ENCODE data around the gene DUSP2.

DUSP2 gene

GRCh38 chr2:96102596-96103186, 42.5 kb downstream of the DUSP2 start:
- no peak for DNase-seq (ENCODE audit: low spot score)

DNA sequence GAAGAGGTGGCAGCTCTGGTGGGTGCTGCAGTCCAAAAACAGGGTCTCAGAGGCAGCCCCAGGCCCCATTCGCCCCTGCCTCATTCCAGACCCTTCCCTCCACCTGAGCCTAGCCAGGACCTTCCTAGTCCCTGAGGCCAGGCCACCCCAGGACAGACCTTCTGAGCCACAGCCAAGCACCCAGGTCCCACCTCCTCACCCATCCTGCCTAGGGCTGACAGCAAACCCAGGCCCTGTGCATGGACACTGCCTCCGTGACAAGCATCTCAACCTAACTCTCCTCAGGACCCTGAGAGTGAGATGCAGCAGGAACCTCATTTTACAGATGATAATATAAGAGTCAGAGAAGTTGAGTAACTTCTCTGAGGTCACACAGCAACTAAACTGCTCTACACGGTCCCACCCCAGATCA, 44.3 kb downstream of the DUSP2 start:
- no peak for DNase-seq (ENCODE audit: low spot score)

DNA sequence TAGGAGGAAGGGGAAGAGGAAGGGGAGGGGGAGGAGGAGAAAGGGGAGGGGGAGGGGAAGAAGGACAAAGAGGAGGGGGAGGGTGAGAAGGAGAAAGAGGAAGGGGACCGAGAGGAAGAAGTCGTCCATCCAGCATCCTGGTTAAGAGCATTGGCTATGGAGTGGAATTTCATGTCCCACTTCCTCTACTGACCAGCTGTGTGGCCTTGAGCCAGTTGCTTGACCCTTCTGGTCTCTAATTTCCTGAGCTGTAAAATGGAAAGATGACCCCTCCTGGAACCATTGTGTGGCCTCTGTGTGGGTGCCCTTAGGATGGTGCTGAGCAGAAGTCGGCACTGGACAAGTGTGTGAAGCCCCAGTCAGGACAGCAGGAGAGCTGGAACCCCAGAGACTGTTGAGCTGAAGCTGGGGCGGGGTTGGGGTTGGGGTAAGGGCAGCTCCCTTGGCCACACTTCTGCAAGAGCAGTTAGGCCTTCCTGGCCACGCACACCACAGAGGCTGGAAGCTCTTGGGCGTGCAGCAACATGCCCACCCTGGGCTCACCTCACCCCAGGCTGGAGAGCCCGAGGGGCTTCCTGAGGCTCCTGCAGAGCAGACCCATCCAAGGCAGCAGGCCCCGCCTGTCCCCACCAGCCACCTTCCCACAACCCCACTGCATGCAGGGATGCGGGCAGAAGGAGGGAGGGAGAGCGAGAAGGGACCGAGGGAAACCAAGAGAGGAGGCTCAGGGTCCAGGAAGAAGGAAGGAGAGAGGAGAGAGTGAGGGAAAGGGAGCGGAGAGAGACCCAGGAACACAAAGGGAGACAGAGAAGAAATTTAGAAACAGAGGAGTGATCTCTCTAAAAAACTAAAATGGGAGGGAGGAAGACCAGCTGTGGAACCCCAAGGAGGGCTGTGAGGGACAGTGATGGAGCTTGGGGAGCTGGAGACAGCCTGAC, 45.1 kb downstream of the DUSP2 start:
- no peak for DNase-seq (ENCODE audit: low spot score)

GRCh38 chr2:96098900-96099590, 46.2 kb downstream of the DUSP2 start:
- DNase-seq (ENCODE audit: low spot score) = no peak

- no peak for DNase-seq (ENCODE audit: low spot score)
Observed at GRCh38 chr2:96097951-96098823, 47.1 kb downstream of the DUSP2 start.

DNA sequence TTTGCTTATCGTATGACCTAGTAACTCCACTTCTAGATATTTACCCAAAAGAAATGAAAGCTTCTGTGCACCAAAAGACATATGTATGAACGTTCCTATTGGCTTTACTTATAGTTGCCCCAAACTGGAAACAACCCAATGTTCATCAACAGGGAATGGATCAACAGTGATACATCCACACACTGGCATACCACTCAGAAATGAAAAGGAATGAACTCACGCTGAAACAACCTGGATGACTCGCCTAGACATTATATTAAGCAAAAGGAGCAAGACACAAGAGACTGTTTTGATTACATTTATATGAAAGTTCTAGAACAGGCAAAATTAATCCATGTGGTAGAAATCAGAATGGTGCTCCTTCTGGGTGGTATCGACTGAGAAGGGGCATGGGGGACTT, 47.8 kb downstream of the DUSP2 start:
- no peak for DNase-seq (ENCODE audit: low spot score)

- no peak for DNase-seq (ENCODE audit: low spot score)
Observed at GRCh38 chr2:96095116-96095636, 50.1 kb downstream of the DUSP2 start.

DNA sequence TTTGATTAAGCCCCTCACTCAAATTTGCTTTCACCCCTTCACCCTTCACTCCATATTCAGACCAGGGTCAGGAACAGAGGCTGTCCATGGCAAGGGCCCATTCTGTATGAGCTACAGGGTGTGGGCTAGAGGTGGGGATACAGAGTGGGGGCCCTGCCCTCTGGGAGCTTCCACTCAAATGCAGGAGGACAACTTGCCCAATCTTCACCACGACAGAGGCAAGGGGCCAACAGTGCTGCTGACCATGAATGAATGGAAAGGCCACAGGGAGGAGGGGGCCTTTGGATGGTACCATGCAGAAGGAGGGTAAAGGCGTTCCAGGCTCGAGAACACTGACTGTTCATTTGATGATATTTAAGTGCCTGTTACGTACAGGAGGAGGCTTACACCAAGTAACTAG, 51.7 kb downstream of the DUSP2 start:
- no peak for DNase-seq (ENCODE audit: low spot score)

Data from globus pallidus (tissue), 1 donor.